ENCODE results near the gene SHB. TPM values are rescaled to one million over a fixed set of nuclear protein-coding genes. Genes with fewer than 3 reads are reported as not detected.

SHB gene
- total and polyA plus RNA-seq, 8 donors: 3.5 to 37.7 (median 8.5) TPM

- H3K4me3 ChIP-seq: no peak overlapping the region
- H3K27ac ChIP-seq: no peak overlapping the region
- TF ChIP-seq EP300 (IDR thresholded peaks at IDR 0.05) (no peak), CTCF (IDR thresholded peaks at IDR 0.05) (no peak), POLR2A (IDR thresholded peaks at IDR 0.05) (no peak), POLR2AphosphoS5 (IDR thresholded peaks at IDR 0.05) (no peak)
- no peaks in the 10 kb centered on the region for H3K27me3 ChIP-seq
- intact Hi-C loops (cut with DNase I; ENCODE audit: low total_unique reads): no loop called here
- no peaks in the 10 kb centered on the region for H3K4me1 ChIP-seq
- WGBS, 5 donors: 96 to 99% (median 98%) methylated on average over 5 of the region's 5 CpGs
- H3K9me3 ChIP-seq: no peaks in the 10 kb centered on the region
- H3K36me3 ChIP-seq: peaks cover 0 to 23% (median 9%) of the 10 kb centered on the region in 4 donors
- no peak for DNase-seq
These were observed 198.8 kb downstream of the SHB start for GRCh38 chr9:37870081-37870798.

Small RNA genes lying within 50 kb of the gene (small RNA-seq; reads per million reads assigned to genes)
- 0 reads per million in 4 donors for gene RNU7-124P

Other genes with a start within 250 kb of the SHB start
- gene SLC25A51, start 165.1 kb downstream of the SHB start, total RNA-seq: 10 to 100 TPM in 4 of 5 donors, 1 to 10 TPM in 1; 8.4 to 41.5 (median 15.2) TPM
- 1 to 10 TPM; 3.5 to 7.5 (median 5.2) TPM for gene SLC25A51, start 165.1 kb downstream of the SHB start, polyA plus RNA-seq